Lower lobe of right lung (tissue), 2 donors: ENCODE data around the gene SGTA. TPM values are rescaled to one million over a fixed set of nuclear protein-coding genes. Genes with fewer than 3 reads are reported as not detected.

ENCODE experiments used
- ATAC-seq, 2 donors: fragments of 200-7000 bp; cut with Tn5 transposase; one replicate each; pipeline ENCODE4 v1.9.1; 2020 to 2022; ENCODE audit warnings: mild to moderate bottlenecking in 2 of 2, moderate library complexity in 2 of 2
- DNase-seq: peaks from one replicate; pipeline ENCODE4 v3.0.0-alpha.2; 2020
- H3K27ac ChIP-seq: fragments of 200-600 bp; one replicate; pipeline ENCODE4 v1.8.0; 2022
- H3K27me3 ChIP-seq: fragments of 200-600 bp; one replicate; pipeline ENCODE4 v1.8.0; 2022; ENCODE audit warnings: low read depth
- H3K36me3 ChIP-seq: fragments of 200-600 bp; one replicate; pipeline ENCODE4 v1.8.0; 2022; ENCODE audit warnings: mild to moderate bottlenecking
- H3K4me1 ChIP-seq: fragments of 200-600 bp; one replicate; pipeline ENCODE4 v1.8.0; 2022
- H3K4me3 ChIP-seq: fragments of 200-600 bp; one replicate; pipeline ENCODE4 v1.8.0; 2022; ENCODE audit warnings: mild to moderate bottlenecking
- H3K9me3 ChIP-seq: fragments of 200-600 bp; one replicate; pipeline ENCODE4 v1.8.0; 2022
- CTCF ChIP-seq: fragments of 200-600 bp; IDR thresholded peaks from one replicate; pipeline ENCODE4 v1.8.0; 2022; ENCODE audit warnings: antibody characterized with exemption, mild to moderate bottlenecking
- intact Hi-C: fragments of 100-400 bp; cut with DNase I; formaldehyde crosslinking; loops from one replicate; pipeline ENCODE4 v1.11.0; 2022
- total RNA-seq: library from RNA; stranded (reverse); fragmentation: NEBNext Ultra II Directional; extraction: Animal tissue kit (Norgen Biotek cat#: 25700); gene quantifications from one replicate; pipeline ENCODE4 v1.2.1, GENCODE V29; 2021
- donor health status: DM: no; HTN: yes; CAD: no; lungs with severe emphysema.

The SGTA gene
- total RNA-seq, 1 donor from 2014 or later, result 41.6 TPM

- ATAC-seq, result no peak
- no peak for TF ChIP-seq CTCF
- no peak for DNase-seq
- no peaks in the 10 kb centered on the region for H3K4me1 ChIP-seq
- no peaks in the 10 kb centered on the region for H3K9me3 ChIP-seq
- H3K36me3 ChIP-seq, result peaks cover 34% of the 10 kb centered on the region
- H3K4me3 ChIP-seq, result no peak overlapping the region
- H3K27me3 ChIP-seq, result peaks cover 10% of the 10 kb centered on the region
- no peak overlapping the region for H3K27ac ChIP-seq
- intact Hi-C loops, result no loop called here
Observed at GRCh38 chr19:2731181-2731995, 51.7 kb downstream of the SGTA start.

GRCh38 chr19:2729943-2730818 lies 52.9 kb downstream of the SGTA start:
- DNase-seq, result no peak

GRCh38 chr19:2728783-2729387 lies 54.2 kb downstream of the SGTA start:
- H3K27ac ChIP-seq, result no peak overlapping the region
- no peaks in the 10 kb centered on the region for H3K9me3 ChIP-seq
- TF ChIP-seq CTCF, result no peak
- peaks cover 23% of the 10 kb centered on the region for H3K27me3 ChIP-seq
- H3K4me1 ChIP-seq, result no peaks in the 10 kb centered on the region
- intact Hi-C loops, result no loop called here
- H3K4me3 ChIP-seq, result no peak overlapping the region
- ATAC-seq (no peak), DNase-seq (no peak)
- H3K36me3 ChIP-seq, result peaks cover 12% of the 10 kb centered on the region

More at GRCh38 chr19:2729943-2730818, 52.9 kb downstream of the SGTA start:
- intact Hi-C loops, result no loop called here
- Histone ChIP-seq H3K36me3 (peaks cover 25% of the 10 kb centered on the region), H3K4me3 (no peak overlapping the region), H3K27me3 (peaks cover 21% of the 10 kb centered on the region), H3K9me3 (no peaks in the 10 kb centered on the region), H3K4me1 (no peaks in the 10 kb centered on the region), H3K27ac (no peak overlapping the region)
- no peak for TF ChIP-seq CTCF
- ATAC-seq, result no peak

GRCh38 chr19:2727640-2727944 lies 55.5 kb downstream of the SGTA start:
- intact Hi-C loops, result no loop called here
- Histone ChIP-seq H3K27me3 (peaks cover 35% of the 10 kb centered on the region), H3K9me3 (no peaks in the 10 kb centered on the region), H3K27ac (no peak overlapping the region), H3K4me1 (peaks cover 9% of the 10 kb centered on the region), H3K36me3 (peaks cover 5% of the 10 kb centered on the region), H3K4me3 (no peak overlapping the region)
- no peak for TF ChIP-seq CTCF
- no peak for DNase-seq
- no peak for ATAC-seq

GRCh38 chr19:2726904-2727639 lies 56.0 kb downstream of the SGTA start:
- peaks cover 41% of the 10 kb centered on the region for H3K27me3 ChIP-seq
- DNase-seq (no peak), ATAC-seq (no peak)
- no peak overlapping the region for H3K27ac ChIP-seq
- H3K4me3 ChIP-seq, result no peak overlapping the region
- H3K36me3 ChIP-seq, result peaks cover 3% of the 10 kb centered on the region
- intact Hi-C loops, result no loop called here
- H3K9me3 ChIP-seq, result no peaks in the 10 kb centered on the region
- H3K4me1 ChIP-seq, result peaks cover 9% of the 10 kb centered on the region
- no peak for TF ChIP-seq CTCF
